CD14-positive monocyte (primary cell): ENCODE data around the gene CCDC9B. TPM values are rescaled to one million over a fixed set of nuclear protein-coding genes. Genes with fewer than 3 reads are reported as not detected.

Experiments
- DNase-seq, 3 donors: peaks; one replicate each; pipeline ENCODE4 v3.0.0-alpha.2; 2011 to 2022
- H2AFZ ChIP-seq: 2 replicates; pipeline ENCODE4 v1.6.0; 2012; ENCODE audit warnings: mild to moderate bottlenecking, low read depth, low read length, inconsistent platforms; ENCODE audit not compliant: insufficient read depth, poor library complexity, severe bottlenecking
- H3K27ac ChIP-seq, 2 donors: 1 replicate in 1 of 2; 2 replicates in 1 of 2; pipeline ENCODE4 v1.5.1; 2012 to 2013; ENCODE audit warnings: low read length in 2 of 2, control low read depth in 1 of 2, inconsistent platforms in 1 of 2, low read depth in 1 of 2, mild to moderate bottlenecking in 1 of 2
- H3K27me3 ChIP-seq, 2 donors: one replicate each; pipeline versions ENCODE4 v1.6.0 to v1.6.1; 2011 to 2013; ENCODE audit warnings: low read length in 2 of 2; ENCODE audit not compliant: control insufficient read depth in 2 of 2, insufficient read depth in 2 of 2
- H3K36me3 ChIP-seq, 2 donors: replicated peaks in 1 of 2; 1 replicate in 1 of 2; 2 replicates in 1 of 2; pipeline versions ENCODE4 v1.5.1 to v1.6.1; 2012 to 2013; ENCODE audit warnings: low read length in 2 of 2, control low read depth in 1 of 2, inconsistent platforms in 1 of 2, mild to moderate bottlenecking in 1 of 2; ENCODE audit not compliant: insufficient read depth in 2 of 2, control insufficient read depth in 1 of 2
- H3K4me1 ChIP-seq, 2 donors: 1 replicate in 1 of 2; 2 replicates in 1 of 2; pipeline versions ENCODE4 v1.5.1 to v1.6.1; 2012 to 2013; ENCODE audit warnings: low read length in 2 of 2, control low read depth in 1 of 2, inconsistent platforms in 1 of 2, mild to moderate bottlenecking in 1 of 2, moderate library complexity in 1 of 2; ENCODE audit not compliant: insufficient read depth in 2 of 2, control insufficient read depth in 1 of 2
- H3K4me2 ChIP-seq: replicated peaks from 2 replicates; pipeline ENCODE3; 2012; ENCODE audit warnings: low read length, moderate library complexity, mild to moderate bottlenecking; ENCODE audit not compliant: poor library complexity, severe bottlenecking; ENCODE audit errors: extremely low read depth
- H3K4me3 ChIP-seq, 3 experiments: fragments of 200-600 bp in 1 of 3; sonication (generic) in 1 of 3; replicated peaks in 1 of 3; 1 replicate in 2 of 3; 2 replicates in 1 of 3; pipeline ENCODE4 v1.5.1; 2011 to 2013; ENCODE audit warnings: low read length in 3 of 3, mild to moderate bottlenecking in 3 of 3, control low read depth in 2 of 3, low read depth in 2 of 3, inconsistent platforms in 1 of 3, moderate library complexity in 1 of 3
- H3K79me2 ChIP-seq: 2 replicates; pipeline ENCODE4 v1.6.0; 2012; ENCODE audit warnings: mild to moderate bottlenecking, control low read depth, inconsistent platforms, low read length, moderate library complexity; ENCODE audit not compliant: insufficient read depth
- H3K9ac ChIP-seq: 2 replicates; pipeline ENCODE4 v1.6.0; 2017; ENCODE audit warnings: low read length, mild to moderate bottlenecking; ENCODE audit not compliant: insufficient read depth, poor library complexity, severe bottlenecking
- H3K9me3 ChIP-seq, 2 donors: replicated peaks in 1 of 2; 1 replicate in 1 of 2; 2 replicates in 1 of 2; pipeline versions ENCODE4 v1.5.1 to v1.6.1; 2012 to 2013; ENCODE audit warnings: low read length in 2 of 2, control low read depth in 1 of 2; ENCODE audit not compliant: control insufficient read depth in 1 of 2, insufficient read depth in 1 of 2
- H4K20me1 ChIP-seq: 2 replicates; pipeline ENCODE4 v1.6.0; 2012; ENCODE audit warnings: mild to moderate bottlenecking, low read length, control low read depth, moderate library complexity; ENCODE audit not compliant: insufficient read depth
- H3K27ac Mint-ChIP-seq, 7 donors: one replicate each; pipeline ENCODE4 v1.8.0; 2020; ENCODE audit warnings: mild to moderate bottlenecking in 7 of 7, mixed read lengths in 7 of 7, moderate library complexity in 6 of 7, inconsistent platforms in 2 of 7
- H3K27me3 Mint-ChIP-seq, 3 donors: one replicate each; pipeline ENCODE4 v1.8.0; 2021 to 2022; ENCODE audit warnings: low read depth in 3 of 3, mild to moderate bottlenecking in 3 of 3, mixed read lengths in 3 of 3, moderate library complexity in 3 of 3, inconsistent platforms in 1 of 3
- H3K36me3 Mint-ChIP-seq, 2 donors: one replicate each; pipeline ENCODE4 v1.8.0; 2020; ENCODE audit warnings: mixed read lengths in 2 of 2, inconsistent platforms in 1 of 2, mild to moderate bottlenecking in 1 of 2
- H3K4me1 Mint-ChIP-seq: one replicate; pipeline ENCODE4 v1.8.0; 2020; ENCODE audit warnings: mild to moderate bottlenecking, mixed read lengths
- H3K4me3 Mint-ChIP-seq, 2 donors: one replicate each; pipeline ENCODE4 v1.8.0; 2020; ENCODE audit warnings: mild to moderate bottlenecking in 2 of 2, mixed read lengths in 2 of 2, moderate library complexity in 1 of 2
- H3K9me3 Mint-ChIP-seq, 7 donors: one replicate each; pipeline ENCODE4 v1.8.0; 2020 to 2022; ENCODE audit warnings: mixed read lengths in 7 of 7, mild to moderate bottlenecking in 6 of 7, moderate library complexity in 6 of 7, inconsistent platforms in 2 of 7
- WGBS: methylation state at CpG from one replicate; pipeline ENCODE4 v1.1.5; 2013; ENCODE audit warnings: missing lambda C conversion rate; ENCODE audit not compliant: insufficient coverage; 5-methylcytosine and 5-hydroxymethylcytosine counted together
- intact Hi-C, 2 donors: fragments of 100-400 bp; cut with micrococcal nuclease; formaldehyde crosslinking; loops; one replicate each; pipeline versions ENCODE4 v1.15.0 to v1.15.1; 2023
- polyA plus RNA-seq, 3 donors: library from polyadenylated mRNA; depleted of rRNA in 1 of 3; unstranded in 2 of 3; stranded (reverse) in 1 of 3; fragments of 300-500 nt in 2 of 3; fragments of >200 nt in 1 of 3; fragmentation: Illumina TruSeq in 2 of 3; gene quantifications; 1 replicate in 2 of 3; 2 replicates in 1 of 3; pipeline ENCODE4 v1.2.3, GENCODE V29; 2012 to 2021
- TF ChIP-seq, protein P1 (sequence below): fragments of 200-600 bp; IDR thresholded peaks from one replicate; pipeline ENCODE4 v1.8.0; 2022; ENCODE audit warnings: antibody characterized with exemption, mild to moderate bottlenecking

CCDC9B gene
- polyA plus RNA-seq, 3 donors: 0.13 to 2.2 (median 0.39) TPM

DNA sequence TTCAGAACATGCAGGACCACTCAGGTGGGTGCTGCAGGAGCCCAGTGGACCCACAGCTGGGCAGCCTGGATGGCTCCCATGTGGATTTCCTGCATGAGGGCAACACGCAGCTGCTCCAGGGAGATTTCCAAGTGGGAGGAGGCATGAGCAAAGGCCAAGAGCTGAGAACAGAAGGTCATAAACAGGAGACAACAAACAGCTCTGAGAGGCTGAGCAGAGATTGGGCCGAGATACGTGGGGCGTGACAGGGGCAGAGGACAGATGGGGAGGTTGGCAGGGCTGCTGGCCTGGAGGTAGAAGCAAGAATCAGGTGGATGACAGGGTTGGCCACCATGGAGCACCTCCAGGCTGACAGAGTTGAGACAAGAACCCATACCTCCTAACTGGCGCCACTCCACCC lies 13.0 kb upstream of the CCDC9B start:
- 100% methylated on average over 4 of the region's 5 CpGs for WGBS
- DNase-seq: no peak
- Mint-ChIP-seq H3K27ac (peak overlapping the region in 2 of 7 donors; percentile 38 to 64), H3K9me3 (no peaks in the 10 kb centered on the region), H3K4me1 (peaks cover 11% of the 10 kb centered on the region), H3K4me3 (no peak overlapping the region), H3K27me3 (peaks cover 9 to 15% (median 15%) of the 10 kb centered on the region in 3 donors), H3K36me3 (peaks cover 0 to 2% of the 10 kb centered on the region in 2 donors)
- TF ChIP-seq, protein P1, sequence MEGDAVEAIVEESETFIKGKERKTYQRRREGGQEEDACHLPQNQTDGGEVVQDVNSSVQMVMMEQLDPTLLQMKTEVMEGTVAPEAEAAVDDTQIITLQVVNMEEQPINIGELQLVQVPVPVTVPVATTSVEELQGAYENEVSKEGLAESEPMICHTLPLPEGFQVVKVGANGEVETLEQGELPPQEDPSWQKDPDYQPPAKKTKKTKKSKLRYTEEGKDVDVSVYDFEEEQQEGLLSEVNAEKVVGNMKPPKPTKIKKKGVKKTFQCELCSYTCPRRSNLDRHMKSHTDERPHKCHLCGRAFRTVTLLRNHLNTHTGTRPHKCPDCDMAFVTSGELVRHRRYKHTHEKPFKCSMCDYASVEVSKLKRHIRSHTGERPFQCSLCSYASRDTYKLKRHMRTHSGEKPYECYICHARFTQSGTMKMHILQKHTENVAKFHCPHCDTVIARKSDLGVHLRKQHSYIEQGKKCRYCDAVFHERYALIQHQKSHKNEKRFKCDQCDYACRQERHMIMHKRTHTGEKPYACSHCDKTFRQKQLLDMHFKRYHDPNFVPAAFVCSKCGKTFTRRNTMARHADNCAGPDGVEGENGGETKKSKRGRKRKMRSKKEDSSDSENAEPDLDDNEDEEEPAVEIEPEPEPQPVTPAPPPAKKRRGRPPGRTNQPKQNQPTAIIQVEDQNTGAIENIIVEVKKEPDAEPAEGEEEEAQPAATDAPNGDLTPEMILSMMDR: no peak
- H3K4me2 ChIP-seq: no peak overlapping the region
- no peaks in the 10 kb centered on the region for H3K9me3 ChIP-seq
- peaks cover 0 to 2% of the 10 kb centered on the region in 2 donors for H3K27me3 ChIP-seq
- no peak overlapping the region for H2AFZ ChIP-seq
- intact Hi-C loops: no loop called here
- no peak overlapping the region for H3K4me3 ChIP-seq
- peaks cover 11 to 13% of the 10 kb centered on the region in 2 donors for H3K4me1 ChIP-seq
- H3K9ac ChIP-seq: no peak overlapping the region
- H3K27ac ChIP-seq: no peak overlapping the region
- peaks cover 4% of the 10 kb centered on the region for H4K20me1 ChIP-seq
- H3K79me2 ChIP-seq: no peaks in the 10 kb centered on the region
- H3K36me3 ChIP-seq: no peaks in the 10 kb centered on the region

DNA sequence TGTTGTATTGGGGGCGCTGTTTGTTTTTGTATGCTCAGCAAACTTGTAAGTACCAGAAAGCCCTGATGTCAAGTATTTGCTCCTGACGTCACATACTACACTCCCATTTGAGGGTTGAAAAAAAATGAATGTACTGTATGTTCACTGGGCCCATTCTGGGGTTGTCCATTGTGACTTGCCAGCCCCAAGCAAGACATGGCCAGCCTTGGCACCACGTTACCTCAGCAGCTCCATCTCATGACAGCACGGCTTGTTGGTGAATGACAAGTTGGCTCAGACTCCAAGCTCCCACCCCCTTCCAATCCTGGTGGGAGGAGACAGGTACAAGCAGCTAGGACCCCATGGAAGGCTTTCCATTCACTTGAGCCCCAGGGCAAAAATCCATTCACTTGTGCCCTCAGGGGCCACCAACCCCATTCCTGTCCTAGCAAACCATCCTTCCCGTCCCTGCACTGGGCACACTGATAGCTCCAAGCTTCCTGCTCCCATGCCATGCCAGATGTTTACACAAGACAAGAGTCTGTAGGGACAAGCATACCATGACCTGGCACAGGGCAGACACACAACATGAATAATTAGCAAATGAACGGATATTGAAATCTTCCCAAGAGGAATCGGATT lies 11.7 kb upstream of the CCDC9B start:
- Histone ChIP-seq H4K20me1 (no peaks in the 10 kb centered on the region), H3K27me3 (no peaks in the 10 kb centered on the region), H3K9ac (no peak overlapping the region), H3K4me3 (no peak overlapping the region), H3K9me3 (no peaks in the 10 kb centered on the region), H3K4me1 (peaks cover under 1 to 2% of the 10 kb centered on the region in 2 donors), H2AFZ (no peak overlapping the region), H3K79me2 (no peaks in the 10 kb centered on the region), H3K36me3 (no peaks in the 10 kb centered on the region), H3K4me2 (no peak overlapping the region), H3K27ac (no peak overlapping the region)
- no peak overlapping the region for H3K4me3 Mint-ChIP-seq
- DNase-seq: no peak
- peaks cover 9 to 11% (median 11%) of the 10 kb centered on the region in 3 donors for H3K27me3 Mint-ChIP-seq
- intact Hi-C loops: no loop called here
- H3K9me3 Mint-ChIP-seq: peaks cover 0 to under 1% (median 0%) of the 10 kb centered on the region in 7 donors
- H3K4me1 Mint-ChIP-seq: peaks cover 4% of the 10 kb centered on the region
- H3K36me3 Mint-ChIP-seq: peaks cover 0 to 2% of the 10 kb centered on the region in 2 donors
- 76% methylated on average over 4 of the region's 7 CpGs for WGBS
- TF ChIP-seq, protein P1: no peak
- H3K27ac Mint-ChIP-seq: no peak overlapping the region
